HEK293 (cell line): ENCODE results near the gene IQCF2.

Experiments used
- CTCF ChIA-PET: fragments of 350-600 bp; formaldehyde crosslinking; extraction: SDS; loops from one replicate; lab custom pipeline; 2021; ENCODE audit warnings: antibody characterized with exemption; lab: Yijun Ruan, JAX
- POLR2A ChIA-PET: fragments of 300-600 bp; formaldehyde crosslinking; extraction: SDS; loops from one replicate; lab custom pipeline; 2020; ENCODE audit warnings: antibody characterized with exemption, inconsistent platforms; lab: Yijun Ruan, JAX
- H3K27ac ChIP-seq: fragments of 200-500 bp; sonication (Bioruptor generic); 2 replicates; pipeline ENCODE4 v1.5.1; 2014; ENCODE audit warnings: low read depth, low read length, control low read depth, inconsistent platforms; ENCODE audit errors: extremely low read depth
- H3K36me3 ChIP-seq, 2 experiments: fragments of 200-500 bp in 1 of 2; sonication (Bioruptor generic) in 1 of 2; 1 replicate in 1 of 2; 2 replicates in 1 of 2; pipeline ENCODE4 v1.5.1; 2014 to 2017; ENCODE audit warnings: inconsistent platforms in 2 of 2, low read length in 2 of 2; ENCODE audit not compliant: control insufficient read depth in 2 of 2, insufficient read depth in 1 of 2
- H3K4me1 ChIP-seq: fragments of 200-500 bp; sonication (Bioruptor generic); 2 replicates; pipeline ENCODE4 v1.5.1; 2014; ENCODE audit warnings: mild to moderate bottlenecking, low read length, inconsistent platforms; ENCODE audit not compliant: control insufficient read depth, insufficient read depth
- H3K4me3 ChIP-seq: 2 replicates; pipeline ENCODE4 v1.5.1; 2011; ENCODE audit warnings: low read depth, mild to moderate bottlenecking, control low read depth, low read length, moderate library complexity
- H3K9me3 ChIP-seq: fragments of 200-500 bp; sonication (Bioruptor generic); 2 replicates; pipeline ENCODE4 v1.5.1; 2014; ENCODE audit warnings: low read depth, low read length, inconsistent platforms; ENCODE audit not compliant: control insufficient read depth, insufficient read depth
- CTCF ChIP-seq: fragments of 450-650 bp; formaldehyde crosslinking; IDR thresholded peaks from 2 replicates; pipeline ENCODE4 v1.5.1; 2016; ENCODE audit warnings: missing biosample characterization, missing genetic modification characterization
- GLI4 ChIP-seq: fragments of 450-650 bp; formaldehyde crosslinking; IDR thresholded peaks from 2 replicates; pipeline ENCODE4 v1.5.1; 2016; ENCODE audit warnings: missing biosample characterization, missing genetic modification characterization
- PRDM1 ChIP-seq: fragments of 450-650 bp; formaldehyde crosslinking; IDR thresholded peaks from 2 replicates; pipeline ENCODE4; 2016; ENCODE audit warnings: missing biosample characterization, missing genetic modification characterization
- ZFHX2 ChIP-seq: fragments of 450-650 bp; formaldehyde crosslinking; conservative IDR thresholded peaks from 2 replicates; pipeline ENCODE4 v1.5.1; 2016; ENCODE audit warnings: missing biosample characterization, missing genetic modification characterization
- ZFP3 ChIP-seq: fragments of 450-650 bp; formaldehyde crosslinking; IDR thresholded peaks from 2 replicates; pipeline ENCODE4 v1.5.1; 2016; ENCODE audit warnings: low read depth, missing biosample characterization, missing genetic modification characterization
- ZNF350 ChIP-seq: fragments of 450-650 bp; formaldehyde crosslinking; IDR thresholded peaks from 2 replicates; pipeline ENCODE4 v1.5.0; 2017; ENCODE audit warnings: missing biosample characterization, mild to moderate bottlenecking, missing genetic modification characterization
- ZNF48 ChIP-seq: fragments of 450-650 bp; formaldehyde crosslinking; IDR thresholded peaks from 2 replicates; pipeline ENCODE4 v1.5.1; 2016; ENCODE audit warnings: missing biosample characterization, missing genetic modification characterization
- ZNF510 ChIP-seq: fragments of 450-650 bp; formaldehyde crosslinking; IDR thresholded peaks from 2 replicates; pipeline ENCODE4 v1.5.1; 2018; ENCODE audit warnings: mild to moderate bottlenecking, missing genetic modification characterization, missing biosample characterization; ENCODE audit not compliant: insufficient replicate concordance
- ZNF558 ChIP-seq: fragments of 450-650 bp; formaldehyde crosslinking; IDR thresholded peaks from 2 replicates; pipeline ENCODE4 v1.5.1; 2016; ENCODE audit warnings: missing biosample characterization, missing genetic modification characterization
- ZNF654 ChIP-seq: fragments of 450-650 bp; formaldehyde crosslinking; IDR thresholded peaks from 2 replicates; pipeline ENCODE4 v1.5.1; 2016; ENCODE audit warnings: low read depth, missing biosample characterization, missing genetic modification characterization
- ZNF843 ChIP-seq: fragments of 450-650 bp; formaldehyde crosslinking; IDR thresholded peaks from 2 replicates; pipeline ENCODE4 v1.5.1; 2016; ENCODE audit warnings: missing biosample characterization, missing genetic modification characterization
- TF ChIP-seq, protein P1 (sequence below): sonication (generic); formaldehyde crosslinking; IDR thresholded peaks from 2 replicates; pipeline ENCODE4 v1.8.1; 2022; ENCODE audit warnings: mild to moderate bottlenecking, moderate library complexity, missing genetic modification reagents
- TF ChIP-seq, protein P2 (sequence below): fragments of 450-650 bp; formaldehyde crosslinking; IDR thresholded peaks from 2 replicates; pipeline ENCODE4 v1.5.1; 2016; ENCODE audit warnings: missing biosample characterization, missing genetic modification characterization
- TF ChIP-seq, protein P3 (sequence below): fragments of 450-650 bp; formaldehyde crosslinking; IDR thresholded peaks from 2 replicates; pipeline ENCODE4 v1.5.1; 2016; ENCODE audit warnings: missing biosample characterization, missing genetic modification characterization, borderline replicate concordance
- TF ChIP-seq, protein P4 (sequence below): fragments of 450-650 bp; formaldehyde crosslinking; conservative IDR thresholded peaks from 2 replicates; pipeline ENCODE4 v1.5.1; 2016; ENCODE audit warnings: low read depth, missing biosample characterization, missing genetic modification characterization

IQCF2 gene

GRCh38 chr3:51819709-51820406, 41.6 kb upstream of the IQCF2 start:
- Histone ChIP-seq H3K36me3 (no peaks in the 10 kb centered on the region), H3K9me3 (no peaks in the 10 kb centered on the region), H3K4me1 (no peaks in the 10 kb centered on the region), H3K27ac (no peak overlapping the region), H3K4me3 (no peak overlapping the region)
- ChIA-PET POLR2A (no interaction called here), CTCF (interaction anchor here (0.6 to 1.7 kb wide), 20 partner anchors 8 to 1672 kb away, joined by 3 to 9 read pairs (median 3); no protein-coding TSS in a partner anchor)
- TF ChIP-seq GLI4 (tag by site-specific recombination) (no peak), ZFHX2 (tag by site-specific recombination) (no peak), ZNF654 (tag by site-specific recombination) (no peak), ZNF48 (tag by site-specific recombination) (no peak), ZNF510 (tag by site-specific recombination) (no peak), CTCF (tag by site-specific recombination) (no peak), ZNF558 (no peak), PRDM1 (tag by site-specific recombination) (no peak), ZFP3 (tag by site-specific recombination) (no peak), ZNF350 (tag by site-specific recombination) (no peak), ZNF843 (tag by site-specific recombination) (no peak)
- TF ChIP-seq, protein P1, sequence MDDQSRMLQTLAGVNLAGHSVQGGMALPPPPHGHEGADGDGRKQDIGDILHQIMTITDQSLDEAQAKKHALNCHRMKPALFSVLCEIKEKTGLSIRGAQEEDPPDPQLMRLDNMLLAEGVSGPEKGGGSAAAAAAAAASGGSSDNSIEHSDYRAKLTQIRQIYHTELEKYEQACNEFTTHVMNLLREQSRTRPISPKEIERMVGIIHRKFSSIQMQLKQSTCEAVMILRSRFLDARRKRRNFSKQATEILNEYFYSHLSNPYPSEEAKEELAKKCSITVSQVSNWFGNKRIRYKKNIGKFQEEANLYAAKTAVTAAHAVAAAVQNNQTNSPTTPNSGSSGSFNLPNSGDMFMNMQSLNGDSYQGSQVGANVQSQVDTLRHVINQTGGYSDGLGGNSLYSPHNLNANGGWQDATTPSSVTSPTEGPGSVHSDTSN (CRISPR knock-in tag) = no peak
- TF ChIP-seq, protein P2, sequence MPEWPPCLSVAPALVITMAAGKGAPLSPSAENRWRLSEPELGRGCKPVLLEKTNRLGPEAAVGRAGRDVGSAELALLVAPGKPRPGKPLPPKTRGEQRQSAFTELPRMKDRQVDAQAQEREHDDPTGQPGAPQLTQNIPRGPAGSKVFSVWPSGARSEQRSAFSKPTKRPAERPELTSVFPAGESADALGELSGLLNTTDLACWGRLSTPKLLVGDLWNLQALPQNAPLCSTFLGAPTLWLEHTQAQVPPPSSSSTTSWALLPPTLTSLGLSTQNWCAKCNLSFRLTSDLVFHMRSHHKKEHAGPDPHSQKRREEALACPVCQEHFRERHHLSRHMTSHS (tag by site-specific recombination) = no peak
- TF ChIP-seq, protein P3, sequence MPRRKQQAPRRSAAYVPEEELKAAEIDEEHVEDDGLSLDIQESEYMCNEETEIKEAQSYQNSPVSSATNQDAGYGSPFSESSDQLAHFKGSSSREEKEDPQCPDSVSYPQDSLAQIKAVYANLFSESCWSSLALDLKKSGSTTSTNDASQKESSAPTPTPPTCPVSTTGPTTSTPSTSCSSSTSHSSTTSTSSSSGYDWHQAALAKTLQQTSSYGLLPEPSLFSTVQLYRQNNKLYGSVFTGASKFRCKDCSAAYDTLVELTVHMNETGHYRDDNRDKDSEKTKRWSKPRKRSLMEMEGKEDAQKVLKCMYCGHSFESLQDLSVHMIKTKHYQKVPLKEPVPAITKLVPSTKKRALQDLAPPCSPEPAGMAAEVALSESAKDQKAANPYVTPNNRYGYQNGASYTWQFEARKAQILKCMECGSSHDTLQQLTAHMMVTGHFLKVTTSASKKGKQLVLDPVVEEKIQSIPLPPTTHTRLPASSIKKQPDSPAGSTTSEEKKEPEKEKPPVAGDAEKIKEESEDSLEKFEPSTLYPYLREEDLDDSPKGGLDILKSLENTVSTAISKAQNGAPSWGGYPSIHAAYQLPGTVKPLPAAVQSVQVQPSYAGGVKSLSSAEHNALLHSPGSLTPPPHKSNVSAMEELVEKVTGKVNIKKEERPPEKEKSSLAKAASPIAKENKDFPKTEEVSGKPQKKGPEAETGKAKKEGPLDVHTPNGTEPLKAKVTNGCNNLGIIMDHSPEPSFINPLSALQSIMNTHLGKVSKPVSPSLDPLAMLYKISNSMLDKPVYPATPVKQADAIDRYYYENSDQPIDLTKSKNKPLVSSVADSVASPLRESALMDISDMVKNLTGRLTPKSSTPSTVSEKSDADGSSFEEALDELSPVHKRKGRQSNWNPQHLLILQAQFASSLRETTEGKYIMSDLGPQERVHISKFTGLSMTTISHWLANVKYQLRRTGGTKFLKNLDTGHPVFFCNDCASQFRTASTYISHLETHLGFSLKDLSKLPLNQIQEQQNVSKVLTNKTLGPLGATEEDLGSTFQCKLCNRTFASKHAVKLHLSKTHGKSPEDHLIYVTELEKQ (tag by site-specific recombination) = no peak
- TF ChIP-seq, protein P4, sequence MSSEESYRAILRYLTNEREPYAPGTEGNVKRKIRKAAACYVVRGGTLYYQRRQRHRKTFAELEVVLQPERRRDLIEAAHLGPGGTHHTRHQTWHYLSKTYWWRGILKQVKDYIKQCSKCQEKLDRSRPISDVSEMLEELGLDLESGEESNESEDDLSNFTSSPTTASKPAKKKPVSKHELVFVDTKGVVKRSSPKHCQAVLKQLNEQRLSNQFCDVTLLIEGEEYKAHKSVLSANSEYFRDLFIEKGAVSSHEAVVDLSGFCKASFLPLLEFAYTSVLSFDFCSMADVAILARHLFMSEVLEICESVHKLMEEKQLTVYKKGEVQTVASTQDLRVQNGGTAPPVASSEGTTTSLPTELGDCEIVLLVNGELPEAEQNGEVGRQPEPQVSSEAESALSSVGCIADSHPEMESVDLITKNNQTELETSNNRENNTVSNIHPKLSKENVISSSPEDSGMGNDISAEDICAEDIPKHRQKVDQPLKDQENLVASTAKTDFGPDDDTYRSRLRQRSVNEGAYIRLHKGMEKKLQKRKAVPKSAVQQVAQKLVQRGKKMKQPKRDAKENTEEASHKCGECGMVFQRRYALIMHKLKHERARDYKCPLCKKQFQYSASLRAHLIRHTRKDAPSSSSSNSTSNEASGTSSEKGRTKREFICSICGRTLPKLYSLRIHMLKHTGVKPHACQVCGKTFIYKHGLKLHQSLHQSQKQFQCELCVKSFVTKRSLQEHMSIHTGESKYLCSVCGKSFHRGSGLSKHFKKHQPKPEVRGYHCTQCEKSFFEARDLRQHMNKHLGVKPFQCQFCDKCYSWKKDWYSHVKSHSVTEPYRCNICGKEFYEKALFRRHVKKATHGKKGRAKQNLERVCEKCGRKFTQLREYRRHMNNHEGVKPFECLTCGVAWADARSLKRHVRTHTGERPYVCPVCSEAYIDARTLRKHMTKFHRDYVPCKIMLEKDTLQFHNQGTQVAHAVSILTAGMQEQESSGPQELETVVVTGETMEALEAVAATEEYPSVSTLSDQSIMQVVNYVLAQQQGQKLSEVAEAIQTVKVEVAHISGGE = no peak
